Stimulated activated CD4-positive, alpha-beta T cell treated with anti-CD3 and anti-CD28 coated beads, Interleukin-1b, Interleukin-23, amount 100 ng/mL, for 24 hours (primary cell): ENCODE data around the gene LTO1.

Source experiments
- DNase-seq, 4 experiments: peaks; one replicate each; pipeline ENCODE4 v3.0.0-alpha.2; 2020; ENCODE audit warnings: low read depth in 4 of 4, low spot score in 1 of 4

The LTO1 gene

DNA sequence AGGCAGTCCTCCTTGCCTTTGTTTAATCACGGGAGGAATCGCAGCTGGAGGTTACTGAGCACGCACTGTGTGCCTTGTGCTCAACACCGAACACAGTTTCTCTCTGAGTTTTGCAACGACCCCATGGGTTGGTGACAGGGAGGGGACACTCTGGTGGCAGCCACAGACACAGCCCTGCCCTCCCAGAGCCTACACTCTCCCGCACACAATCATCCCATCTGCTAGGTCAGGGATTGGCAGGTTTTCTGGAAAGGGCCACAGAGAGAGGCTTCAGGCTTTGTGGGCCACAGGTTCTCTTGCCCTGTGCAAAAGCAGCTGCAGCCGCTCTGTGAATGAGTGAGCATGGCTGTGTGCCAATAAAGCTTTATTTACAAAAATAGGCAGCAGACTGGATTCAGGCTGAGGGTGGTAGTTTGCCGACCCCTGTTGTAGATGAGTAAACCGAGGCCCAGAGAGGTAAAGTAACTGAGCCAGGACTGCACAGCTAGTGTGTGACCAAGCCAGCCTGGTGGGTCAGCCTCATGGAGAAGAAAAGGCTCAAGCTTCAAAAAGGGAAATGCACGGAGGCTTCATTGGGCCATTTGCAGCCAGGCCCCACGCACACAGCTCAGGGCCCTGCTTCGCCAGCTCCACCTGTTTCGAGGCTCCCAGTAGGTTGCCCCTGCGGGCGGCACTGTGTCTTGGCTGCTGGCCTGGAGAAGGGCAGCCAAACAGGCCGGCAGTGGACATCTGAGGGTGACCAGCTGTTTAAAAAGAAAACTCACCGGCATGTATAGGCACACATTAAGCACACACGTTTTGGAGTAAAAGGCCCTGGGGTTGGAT is 16.3 kb downstream of the LTO1 start:
- DNase-seq, result no peak

DNA sequence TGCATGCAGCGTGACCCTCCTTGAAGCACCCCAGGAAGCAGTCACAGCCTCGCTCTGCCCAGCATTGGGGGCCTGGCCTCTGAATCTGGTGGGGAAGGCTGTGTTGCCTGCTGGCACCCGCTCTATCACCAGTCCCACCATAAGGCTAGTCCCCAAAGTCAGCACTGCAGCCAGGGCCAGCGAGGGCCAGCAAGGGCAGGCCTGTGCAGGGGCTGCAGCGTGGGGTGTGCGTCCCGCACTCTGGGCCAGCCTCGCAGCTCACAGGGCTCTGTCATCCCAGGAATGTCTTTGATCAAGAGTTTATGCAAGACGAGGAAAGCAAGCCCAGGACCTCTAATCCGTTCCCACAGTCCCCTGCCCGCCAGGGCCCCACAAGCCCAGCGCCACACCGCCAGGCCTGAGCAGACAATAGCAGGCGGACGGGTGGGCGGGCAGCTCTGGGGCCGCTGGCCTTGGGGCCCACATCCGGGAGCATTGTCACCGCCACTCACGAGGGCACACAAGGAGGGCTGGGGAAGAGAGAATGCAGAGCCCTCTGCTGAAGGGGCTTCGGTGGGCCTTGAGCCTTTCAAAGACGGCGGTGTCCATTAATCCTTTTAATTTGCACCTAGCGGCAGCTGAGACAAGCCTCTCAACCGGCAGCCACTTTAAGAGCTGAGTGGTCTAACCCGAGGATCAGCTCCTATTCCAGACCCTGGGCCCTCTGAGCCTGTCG is 17.1 kb downstream of the LTO1 start:
- DNase-seq, result no peak

- no peak for DNase-seq
Observed at GRCh38 chr11:69657456-69657910, 17.7 kb downstream of the LTO1 start.

DNA sequence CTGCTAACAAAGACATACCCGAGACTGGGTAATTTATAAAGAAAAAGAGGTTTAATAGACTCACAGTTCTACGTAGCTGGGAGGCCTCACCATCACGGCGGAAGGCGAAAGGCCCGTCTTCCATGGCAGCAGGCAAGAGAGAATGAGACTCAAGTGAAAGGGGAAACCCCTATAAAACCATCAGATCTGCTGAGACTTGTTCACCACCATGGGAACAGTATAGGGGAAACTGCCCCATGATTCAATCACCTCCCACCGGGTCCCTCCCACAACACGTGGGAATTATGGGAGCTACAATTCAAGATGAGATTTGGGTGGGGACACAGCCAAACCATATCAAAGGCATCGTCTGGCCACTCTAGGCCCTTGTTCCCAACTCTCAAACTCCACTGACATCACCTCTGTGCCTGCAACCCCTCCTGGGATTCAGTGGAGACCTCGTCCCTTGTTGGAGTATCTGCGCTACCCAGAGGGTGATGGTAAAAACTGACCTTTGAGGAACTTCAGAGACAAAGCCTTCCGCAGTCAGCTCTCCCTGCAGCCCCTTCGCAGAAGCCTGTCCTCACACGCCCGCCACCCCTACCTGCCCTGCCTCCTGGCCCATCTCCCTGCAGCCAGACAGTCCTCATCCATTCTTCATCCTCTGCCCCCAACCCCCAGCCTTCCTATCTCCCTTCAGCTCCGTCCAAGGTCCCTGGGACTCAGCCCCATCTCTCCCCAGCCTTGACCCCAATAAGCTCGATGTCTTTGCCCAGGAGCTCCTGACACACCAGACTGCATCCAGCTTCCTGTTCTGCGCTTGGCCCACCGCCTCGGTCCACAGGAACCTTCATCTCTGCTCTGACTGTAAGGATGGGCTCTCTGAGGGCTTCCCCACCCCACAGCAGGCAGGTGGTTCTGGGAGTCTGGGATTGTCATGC is 18.4 kb downstream of the LTO1 start:
- no peak for DNase-seq

DNA sequence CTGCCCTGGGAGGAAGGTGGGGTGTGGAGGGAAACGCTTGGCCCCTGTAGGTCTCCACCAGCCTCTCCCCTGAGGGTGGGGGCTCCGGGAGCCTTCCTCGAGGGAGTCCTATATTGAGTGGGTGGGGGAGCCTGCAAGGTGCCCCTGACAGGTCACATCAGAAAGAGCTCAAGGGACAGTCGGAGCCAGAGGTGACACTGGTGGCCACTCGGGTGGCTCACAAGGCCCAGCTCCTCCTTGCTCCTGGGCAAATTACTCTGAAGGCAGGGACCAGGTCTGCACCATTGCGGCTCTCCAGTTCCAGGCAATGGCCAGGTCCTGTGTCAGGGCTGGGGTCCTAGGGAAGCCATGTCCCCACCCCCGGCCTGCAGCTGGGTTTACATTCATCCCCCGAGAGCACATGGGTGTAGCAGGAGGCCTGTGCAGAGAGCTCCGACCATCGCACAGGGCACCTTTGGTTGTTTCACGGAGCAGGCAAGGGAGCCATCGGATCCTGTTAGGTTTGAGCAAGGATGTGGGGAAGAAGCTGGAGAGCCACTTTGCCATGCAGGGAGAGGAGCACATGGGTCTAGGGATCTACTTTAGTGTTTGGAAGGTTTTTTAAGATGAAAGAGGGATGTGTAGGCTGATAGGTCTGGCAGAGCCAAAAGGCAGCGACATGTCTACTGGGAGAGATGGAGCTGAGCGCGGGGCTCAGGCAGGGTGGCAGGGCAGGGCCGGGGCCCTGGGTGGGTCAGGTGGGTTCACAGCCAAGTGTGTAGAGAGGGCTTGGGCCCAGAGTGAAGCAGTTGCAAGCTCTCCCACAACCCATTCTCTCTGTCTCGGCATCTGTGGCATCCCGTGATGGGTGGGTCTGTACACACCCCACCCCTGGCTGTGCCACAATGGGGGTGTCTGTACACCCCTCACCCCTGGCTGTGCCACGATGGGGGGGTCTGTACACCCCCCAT is 19.4 kb downstream of the LTO1 start:
- no peak for DNase-seq

GRCh38 chr11:69654660-69655478 is 20.3 kb downstream of the LTO1 start:
- no peak for DNase-seq

- DNase-seq, result no peak
Observed at GRCh38 chr11:69654001-69654659, 21.0 kb downstream of the LTO1 start.

GRCh38 chr11:69653406-69653960 is 21.7 kb downstream of the LTO1 start:
- DNase-seq, result no peak

GRCh38 chr11:69652999-69653398 is 22.2 kb downstream of the LTO1 start:
- DNase-seq, result no peak

DNA sequence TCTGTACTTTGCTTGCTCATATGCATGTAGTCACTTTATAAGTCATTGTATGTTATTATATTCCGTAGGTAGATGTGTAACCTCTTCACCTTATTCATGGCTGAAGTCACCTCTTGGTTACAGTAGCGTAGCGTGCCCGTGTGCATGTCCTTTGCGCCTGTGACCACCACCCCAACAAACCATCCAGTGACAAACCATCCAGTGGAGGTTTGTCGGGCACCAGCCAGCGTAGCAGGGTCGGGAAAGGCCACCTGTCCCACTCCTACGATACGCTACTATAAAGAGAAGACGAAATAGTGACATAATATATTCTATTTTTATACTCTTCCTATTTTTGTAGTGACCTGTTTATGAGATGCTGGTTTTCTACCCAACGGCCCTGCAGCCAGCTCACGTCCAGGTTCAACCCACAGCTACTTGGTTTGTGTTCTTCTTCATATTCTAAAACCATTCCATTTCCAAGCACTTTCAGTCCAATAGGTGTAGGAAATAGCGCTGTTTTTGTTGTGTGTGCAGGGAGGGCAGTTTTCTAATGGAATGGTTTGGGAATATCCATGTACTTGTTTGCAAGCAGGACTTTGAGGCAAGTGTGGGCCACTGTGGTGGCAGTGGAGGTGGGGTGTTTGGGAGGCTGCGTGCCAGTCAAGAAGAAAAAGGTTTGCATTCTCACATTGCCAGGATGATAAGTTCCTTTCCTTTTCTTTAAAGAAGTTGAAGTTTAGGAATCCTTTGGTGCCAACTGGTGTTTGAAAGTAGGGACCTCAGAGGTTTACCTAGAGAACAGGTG is 23.1 kb downstream of the LTO1 start:
- no peak for DNase-seq

DNA sequence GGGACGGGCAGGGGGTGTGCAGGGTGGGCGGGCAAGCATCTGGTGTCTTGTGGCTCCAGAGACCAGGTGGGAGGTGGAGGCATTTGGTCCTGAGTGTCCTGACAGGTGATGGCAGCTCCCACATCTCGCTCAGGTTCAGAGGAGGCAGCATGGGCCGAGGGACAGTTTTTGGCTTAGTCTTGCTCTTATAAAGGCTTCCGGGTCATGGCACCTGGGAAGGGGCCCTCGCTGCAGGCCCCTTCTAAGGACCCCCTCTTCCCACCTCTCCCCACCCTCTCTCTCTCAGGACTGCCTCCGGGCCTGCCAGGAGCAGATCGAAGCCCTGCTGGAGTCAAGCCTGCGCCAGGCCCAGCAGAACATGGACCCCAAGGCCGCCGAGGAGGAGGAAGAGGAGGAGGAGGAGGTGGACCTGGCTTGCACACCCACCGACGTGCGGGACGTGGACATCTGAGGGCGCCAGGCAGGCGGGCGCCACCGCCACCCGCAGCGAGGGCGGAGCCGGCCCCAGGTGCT is 24.3 kb downstream of the LTO1 start:
- no peak for DNase-seq

- DNase-seq, result no peak
Observed at GRCh38 chr11:69650081-69650831, 24.9 kb downstream of the LTO1 start.

GRCh38 chr11:69649576-69649900 is 25.6 kb downstream of the LTO1 start:
- DNase-seq, result no peak

DNA sequence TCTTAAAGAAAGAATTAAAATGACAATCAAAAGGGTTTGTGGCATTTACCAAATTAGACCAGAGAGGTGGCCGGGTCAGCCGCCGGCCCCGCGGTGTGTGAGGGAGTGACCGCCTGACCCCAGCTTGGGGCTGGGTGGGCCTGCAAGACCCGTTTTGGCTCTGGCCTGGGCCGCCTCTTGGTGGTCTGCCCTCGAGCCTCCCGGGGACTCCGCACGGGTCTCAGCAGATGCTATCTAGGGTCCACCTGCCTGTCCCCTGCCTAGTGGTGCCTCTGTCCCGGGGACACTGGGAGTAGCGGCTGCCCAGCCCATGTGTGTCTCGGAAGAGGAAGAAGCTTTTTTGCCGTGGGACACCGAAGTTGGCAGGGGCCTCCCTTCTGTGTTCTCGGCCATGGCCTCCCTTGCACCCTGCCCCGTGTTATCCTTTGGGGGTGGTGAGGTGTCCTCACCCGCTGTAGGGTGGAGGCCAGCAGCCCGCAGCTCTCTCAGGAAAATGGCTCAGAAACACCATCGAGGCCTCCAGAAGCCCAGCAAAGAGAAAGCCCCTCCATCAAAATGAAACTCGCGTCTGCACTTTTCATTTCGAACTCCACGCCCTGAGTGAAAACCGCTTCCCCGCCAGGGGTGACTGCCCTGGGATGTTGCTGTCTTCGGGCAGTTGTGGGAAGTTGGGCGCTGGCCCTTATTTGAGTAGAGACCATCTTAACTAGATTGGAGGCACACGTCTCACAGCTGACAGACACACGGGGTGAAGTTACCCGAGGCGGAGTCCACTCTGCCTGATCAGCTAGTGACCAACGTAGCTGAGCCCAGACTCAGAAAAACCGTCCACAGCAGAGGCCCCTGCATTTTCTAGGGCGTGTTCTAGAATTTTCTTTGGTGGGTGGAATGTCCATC is 26.2 kb downstream of the LTO1 start:
- DNase-seq, result no peak

- DNase-seq, result no peak
Observed at GRCh38 chr11:69647761-69648497, 27.2 kb downstream of the LTO1 start.
